Muscle of leg (tissue), 11 donors: Measurements from ENCODE around the gene AIDA. TPM values are rescaled to one million over a fixed set of nuclear protein-coding genes. Genes with fewer than 3 reads are reported as not detected.
A peak's percentile ranks its signal among the peaks of the same experiment; 100 is the strongest.
"Not testable (repeated sequence)": the region's sequence is repeated elsewhere in the genome, so short reads cannot be mapped to it uniquely, and the experiment has no call there.

Experiments used
- DNase-seq: peaks from one replicate; pipeline ENCODE4 v3.0.0; 2013
- H3K27ac ChIP-seq: one replicate; pipeline ENCODE4 v1.5.1; 2013; ENCODE audit warnings: mild to moderate bottlenecking, low read length, control low read depth
- H3K27me3 ChIP-seq: one replicate; pipeline ENCODE4 v1.6.1; 2013; ENCODE audit warnings: low read length; ENCODE audit not compliant: control insufficient read depth, insufficient read depth
- H3K36me3 ChIP-seq: one replicate; pipeline ENCODE4 v1.6.1; 2013; ENCODE audit warnings: low read length; ENCODE audit not compliant: control insufficient read depth, insufficient read depth
- H3K4me1 ChIP-seq: one replicate; pipeline ENCODE4 v1.6.1; 2013; ENCODE audit warnings: low read length; ENCODE audit not compliant: control insufficient read depth, insufficient read depth
- H3K4me3 ChIP-seq: one replicate; pipeline ENCODE4 v1.5.1; 2013; ENCODE audit warnings: low read length, control low read depth
- H3K9me3 ChIP-seq: replicated peaks from 2 replicates; pipeline ENCODE4 v1.6.1; 2013; ENCODE audit warnings: low read depth, low read length; ENCODE audit not compliant: control insufficient read depth
- WGBS: methylation state at CpG from one replicate; pipeline ENCODE4 v1.1.5; 2013; ENCODE audit warnings: missing lambda C conversion rate; ENCODE audit not compliant: insufficient coverage; 5-methylcytosine and 5-hydroxymethylcytosine counted together
- polyA plus RNA-seq, 8 donors: library from polyadenylated mRNA; unstranded; fragments of 120-200 nt; gene quantifications; one replicate each; pipeline versions ENCODE4 v1.2.1 to v1.2.3, GENCODE V29; 2013; ENCODE audit warnings: inconsistent platforms in 1 of 8, low replicate concordance in 1 of 8; ENCODE audit not compliant: insufficient read length in 8 of 8, insufficient read depth in 1 of 8
- total RNA-seq: library from RNA; stranded (reverse); fragments of 120-200 nt; gene quantifications from one replicate; pipeline ENCODE4 v1.2.4, GENCODE V29; 2013

Gene AIDA
- total and polyA plus RNA-seq, 9 donors, result 29.7 to 81.0 (median 53.5) TPM

DNA sequence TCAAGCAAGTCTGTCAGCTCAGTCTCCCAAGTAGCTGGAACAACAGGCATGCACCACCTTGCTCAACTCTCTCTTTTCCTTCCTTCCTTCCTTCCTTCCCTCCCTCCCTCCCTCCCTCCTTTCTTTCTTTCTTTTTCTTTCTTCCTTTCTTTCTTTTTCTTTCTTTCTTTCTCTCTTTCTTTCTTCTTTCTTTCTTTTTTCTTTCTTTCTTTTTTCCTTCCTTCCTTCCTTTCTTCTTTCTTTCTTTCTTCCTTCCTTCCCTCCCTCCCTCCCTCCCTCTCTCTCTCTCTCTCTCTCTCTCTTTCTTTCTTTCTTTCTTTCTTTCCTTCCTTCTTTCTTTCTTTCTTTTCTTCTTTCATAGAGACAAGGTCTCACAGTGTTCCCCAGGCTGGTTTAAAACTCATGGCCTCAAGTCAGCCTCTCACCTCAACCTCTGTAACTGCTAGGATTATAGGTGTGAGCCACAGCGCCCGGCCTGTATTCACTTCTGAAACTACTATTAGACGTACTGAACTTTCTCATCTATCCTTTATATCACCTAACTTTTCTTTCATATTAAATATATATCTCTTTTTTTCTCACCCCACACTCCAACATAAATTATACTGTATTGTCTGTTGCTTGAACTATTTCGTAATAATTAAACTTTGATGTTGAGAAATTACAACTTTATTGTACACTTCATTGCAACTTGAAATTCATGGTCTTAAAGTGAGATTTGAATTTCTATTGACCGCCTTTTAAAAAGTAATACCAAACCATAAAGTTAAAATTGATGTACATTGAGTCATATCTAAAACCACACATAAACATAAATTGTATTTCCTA is 29.6 kb upstream of the AIDA start:
- H3K4me1 ChIP-seq, H3K9me3 ChIP-seq, H3K27ac ChIP-seq, H3K4me3 ChIP-seq, H3K36me3 ChIP-seq, H3K27me3 ChIP-seq, DNase-seq: not testable (repeated sequence)
- WGBS, result no CpG with 5 or more reads among the region's 5 CpGs

DNA sequence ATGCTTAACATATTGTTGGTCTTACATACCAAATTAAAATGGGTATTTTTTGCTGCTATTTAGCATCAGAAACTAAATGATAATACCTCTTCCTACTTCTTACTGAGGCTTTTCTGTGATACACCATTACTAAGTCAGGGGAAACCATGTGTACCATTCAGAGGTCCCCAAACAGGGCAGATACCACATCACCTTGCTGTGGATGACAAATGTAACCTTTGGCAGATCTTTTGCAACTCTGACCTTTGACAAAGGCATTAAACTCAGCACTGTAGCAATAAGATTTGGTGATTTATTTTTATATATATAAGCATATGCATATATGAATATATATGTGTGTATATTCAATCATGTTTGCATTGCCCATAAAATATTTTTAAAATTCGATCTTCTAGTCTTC is 27.6 kb upstream of the AIDA start:
- Histone ChIP-seq H3K4me1 (no peaks in the 10 kb centered on the region), H3K9me3 (no peaks in the 10 kb centered on the region), H3K36me3 (peaks cover 6% of the 10 kb centered on the region), H3K4me3 (no peak overlapping the region), H3K27me3 (no peaks in the 10 kb centered on the region), H3K27ac (no peak overlapping the region)
- WGBS, result no CpG with 5 or more reads among the region's 1 CpG
- no peak for DNase-seq

DNA sequence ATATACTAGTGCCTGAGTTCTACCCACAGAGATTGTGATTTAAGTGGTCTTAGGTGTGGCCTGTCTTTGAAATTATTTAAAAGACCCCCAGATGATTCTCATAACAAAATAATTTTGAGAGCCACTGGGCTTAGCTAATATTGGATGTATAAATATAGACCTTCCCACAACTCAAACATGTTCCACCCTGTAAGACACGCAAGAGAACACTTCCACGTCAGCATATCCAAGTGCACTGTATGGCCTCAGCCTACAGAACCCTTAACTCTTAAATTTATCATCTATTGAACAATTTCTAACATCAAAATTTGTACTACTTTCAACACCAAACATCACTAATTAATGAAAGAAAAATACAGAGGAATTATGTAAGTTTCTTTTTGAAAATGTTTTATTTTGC is 27.2 kb upstream of the AIDA start:
- Histone ChIP-seq H3K27ac (no peak overlapping the region), H3K27me3 (no peaks in the 10 kb centered on the region), H3K36me3 (peaks cover 8% of the 10 kb centered on the region), H3K4me1 (no peaks in the 10 kb centered on the region), H3K9me3 (no peaks in the 10 kb centered on the region), H3K4me3 (no peak overlapping the region)
- no peak for DNase-seq
- WGBS, result no CpG with 5 or more reads among the region's 2 CpGs

GRCh38 chr1:222736972-222737371 is 24.7 kb upstream of the AIDA start, which contains the start of gene FAM177B:
TSS of gene FAM177B (plus strand) at chr1:222737202. CDS start at chr1:222746546, 9,344 bp downstream.
- Histone ChIP-seq H3K4me1 (no peaks in the 10 kb centered on the region), H3K4me3 (no peak within 1 kb of the TSS), H3K27me3 (no peaks in the 10 kb centered on the region), H3K36me3 (peaks cover 8% of the 10 kb centered on the region), H3K9me3 (no peaks in the 10 kb centered on the region), H3K27ac (no peak within 1 kb of the TSS)
- DNase-seq, result no peak
- WGBS, result no CpG with 5 or more reads among the region's 1 CpG

DNA sequence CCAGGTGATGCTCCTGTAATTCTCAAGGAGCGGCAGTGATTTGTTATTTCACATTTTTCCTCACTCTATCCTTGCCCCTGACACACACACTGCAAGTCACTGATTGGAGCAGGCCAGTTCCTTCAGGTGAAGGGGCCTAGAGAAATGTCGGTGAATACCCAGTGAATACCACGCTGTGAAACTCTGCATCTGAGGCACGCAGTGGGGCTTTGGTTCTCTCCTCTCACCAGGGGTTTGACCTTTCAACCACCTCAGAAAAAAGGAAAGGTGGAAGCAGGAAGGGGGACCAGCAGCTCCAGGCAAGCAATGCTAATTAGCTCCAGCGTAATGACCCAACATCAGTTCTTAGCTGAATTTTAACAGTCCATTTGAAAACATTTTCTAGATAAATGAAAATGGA is 24.2 kb upstream of the AIDA start:
- no CpG with 5 or more reads among the region's 5 CpGs for WGBS
- H3K9me3 ChIP-seq, result no peaks in the 10 kb centered on the region
- no peak overlapping the region for H3K4me3 ChIP-seq
- no peak for DNase-seq
- peaks cover 8% of the 10 kb centered on the region for H3K36me3 ChIP-seq
- H3K27ac ChIP-seq, result no peak overlapping the region
- no peaks in the 10 kb centered on the region for H3K4me1 ChIP-seq
- H3K27me3 ChIP-seq, result no peaks in the 10 kb centered on the region

- Histone ChIP-seq H3K27me3 (no peaks in the 10 kb centered on the region), H3K36me3 (peaks cover 18% of the 10 kb centered on the region), H3K4me1 (no peaks in the 10 kb centered on the region), H3K4me3 (no peak overlapping the region), H3K9me3 (no peaks in the 10 kb centered on the region), H3K27ac (no peak overlapping the region)
- WGBS, result no CpG with 5 or more reads among the region's 1 CpG
- DNase-seq, result no peak
These were observed 22.4 kb upstream of the AIDA start for GRCh38 chr1:222734740-222735139.

- Histone ChIP-seq H3K9me3 (no peaks in the 10 kb centered on the region), H3K27me3 (no peaks in the 10 kb centered on the region), H3K4me1 (no peaks in the 10 kb centered on the region), H3K27ac (no peak overlapping the region), H3K36me3 (peaks cover 23% of the 10 kb centered on the region), H3K4me3 (no peak overlapping the region)
- DNase-seq, result peak; percentile 49
- no CpG with 5 or more reads among the region's 3 CpGs for WGBS
These were observed 20.2 kb upstream of the AIDA start for GRCh38 chr1:222732216-222733159.

DNA sequence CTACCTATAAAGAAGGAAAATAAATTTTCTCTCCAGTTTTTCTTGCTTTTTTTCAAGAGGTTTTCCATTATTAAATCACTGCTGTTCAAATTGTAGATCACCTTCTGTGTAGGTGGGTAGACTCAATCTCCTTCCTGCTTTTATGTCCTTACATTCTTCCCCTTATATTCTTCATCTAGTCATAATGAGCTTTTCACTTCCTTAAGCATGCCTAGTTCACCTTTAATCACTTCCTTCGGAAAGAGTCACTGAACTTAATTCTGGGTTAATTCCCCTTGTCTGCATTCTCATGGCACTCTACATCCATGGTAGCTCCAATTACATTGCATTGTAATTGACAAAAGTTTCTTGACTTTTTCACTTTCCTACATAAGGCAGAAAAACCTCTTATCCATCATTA is 18.6 kb upstream of the AIDA start:
- Histone ChIP-seq H3K9me3 (no peaks in the 10 kb centered on the region), H3K27ac (no peak overlapping the region), H3K27me3 (no peaks in the 10 kb centered on the region), H3K36me3 (peaks cover 27% of the 10 kb centered on the region), H3K4me3 (no peak overlapping the region), H3K4me1 (no peaks in the 10 kb centered on the region)
- WGBS, result no CpG with 5 or more reads among the region's 1 CpG
- no peak for DNase-seq

- peaks cover 27% of the 10 kb centered on the region for H3K36me3 ChIP-seq
- DNase-seq, result no peak
- H3K27me3 ChIP-seq, result no peaks in the 10 kb centered on the region
- no peaks in the 10 kb centered on the region for H3K4me1 ChIP-seq
- WGBS, result no CpG with 5 or more reads among the region's 1 CpG
- no peaks in the 10 kb centered on the region for H3K9me3 ChIP-seq
- no peak overlapping the region for H3K27ac ChIP-seq
- no peak overlapping the region for H3K4me3 ChIP-seq
These were observed 16.5 kb upstream of the AIDA start for GRCh38 chr1:222728746-222729145.

DNA sequence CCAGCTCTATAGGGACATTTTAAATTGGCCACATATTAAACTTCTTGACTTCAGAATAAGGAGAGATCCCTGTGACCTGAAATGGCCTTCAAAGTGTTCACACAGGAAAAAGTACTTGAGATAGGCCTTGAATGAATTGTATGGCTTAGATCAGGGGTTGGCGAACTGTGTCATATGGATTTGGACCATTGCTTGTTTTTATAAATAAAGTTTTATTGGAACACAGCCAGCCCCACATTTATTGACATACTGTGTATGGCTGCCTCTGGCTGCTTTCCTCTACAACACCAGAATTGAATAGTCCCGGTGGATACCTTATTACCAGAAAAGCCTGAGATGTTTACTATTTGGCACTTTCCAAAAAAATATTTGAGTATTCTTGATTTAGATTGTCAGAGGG is 4.1 kb upstream of the AIDA start:
- H3K27ac ChIP-seq, result no peak overlapping the region
- no peaks in the 10 kb centered on the region for H3K27me3 ChIP-seq
- no peak overlapping the region for H3K4me3 ChIP-seq
- peaks cover 2% of the 10 kb centered on the region for H3K4me1 ChIP-seq
- peaks cover 4% of the 10 kb centered on the region for H3K36me3 ChIP-seq
- no CpG with 5 or more reads among the region's 2 CpGs for WGBS
- H3K9me3 ChIP-seq, result no peaks in the 10 kb centered on the region
- no peak for DNase-seq
